ENCODE data around the gene PSMB1.
"Not testable (repeated sequence)": the region's sequence is repeated elsewhere in the genome, so short reads cannot be mapped to it uniquely, and the experiment has no call there.

Gene PSMB1

GRCh38 chr6:170533792-170534191, 19.3 kb downstream of the PSMB1 start:
- no peak for DNase-seq

GRCh38 chr6:170532867-170533488, 20.1 kb downstream of the PSMB1 start:
- DNase-seq, result no peak

- peak; percentile 58 for DNase-seq
Observed at GRCh38 chr6:170529839-170530469, 23.2 kb downstream of the PSMB1 start.

- DNase-seq, result not testable (repeated sequence)
Observed at GRCh38 chr6:170527995-170528394, 25.1 kb downstream of the PSMB1 start.

- DNase-seq, result no peak
Observed at GRCh38 chr6:170525795-170526194, 27.3 kb downstream of the PSMB1 start.

- no peak for DNase-seq
Observed at GRCh38 chr6:170524172-170524502, 29.0 kb downstream of the PSMB1 start.

- no peak for DNase-seq
Observed at GRCh38 chr6:170523256-170524171, 29.6 kb downstream of the PSMB1 start.

- no peak for DNase-seq
Observed at GRCh38 chr6:170522565-170523183, 30.4 kb downstream of the PSMB1 start.

GRCh38 chr6:170516783-170517616, 36.1 kb downstream of the PSMB1 start:
- peak; percentile 36 for DNase-seq

- no peak for DNase-seq
Observed at GRCh38 chr6:170514908-170515307, 38.2 kb downstream of the PSMB1 start.

GRCh38 chr6:170512249-170512648, 40.9 kb downstream of the PSMB1 start:
- DNase-seq, result no peak

GRCh38 chr6:170510631-170511030, 42.5 kb downstream of the PSMB1 start:
- no peak for DNase-seq

GRCh38 chr6:170509723-170510018, 43.4 kb downstream of the PSMB1 start:
- DNase-seq, result no peak

- not testable (repeated sequence) for DNase-seq
Observed at GRCh38 chr6:170508892-170509722, 44.0 kb downstream of the PSMB1 start.

- not testable (repeated sequence) for DNase-seq
Observed at GRCh38 chr6:170508275-170508674, 44.8 kb downstream of the PSMB1 start.

GRCh38 chr6:170507728-170508127, 45.4 kb downstream of the PSMB1 start:
- DNase-seq, result not testable (repeated sequence)

GRCh38 chr6:170506446-170506845, 46.7 kb downstream of the PSMB1 start:
- DNase-seq, result no peak

GRCh38 chr6:170505306-170505705, 47.8 kb downstream of the PSMB1 start:
- DNase-seq, result no peak

- DNase-seq, result no peak
Observed at GRCh38 chr6:170504479-170504878, 48.6 kb downstream of the PSMB1 start.

- DNase-seq, result no peak
Observed at GRCh38 chr6:170503414-170503761, 49.7 kb downstream of the PSMB1 start.

- not testable (repeated sequence) for DNase-seq
Observed at GRCh38 chr6:170502733-170503413, 50.2 kb downstream of the PSMB1 start.

Data from activated gamma-delta T cell treated with Interleukin-2 at 50 U/mL for 16 hours (primary cell).